ENCODE data around the gene CLCN3.

- no peak for TF ChIP-seq CTCF (IDR thresholded peaks at IDR 0.05)
- TF ChIP-seq SMAD4 (CRISPR knock-in tag; IDR thresholded peaks at IDR 0.05): no peak
Measured at GRCh38 chr4:169659716-169660670, 39.6 kb downstream of the CLCN3 start.
